Jurkat, Clone E6-1 (cell line): ENCODE data around the gene HDAC4.

Experiments used
- DNase-seq: peaks from one replicate; pipeline ENCODE4 v3.0.0-alpha.2; 2011; ENCODE audit warnings: low read depth, low spot score
- H3K4me3 ChIP-seq: 2 replicates; pipeline ENCODE4 v1.5.1; 2011; ENCODE audit warnings: mild to moderate bottlenecking, low read length, control low read depth, moderate library complexity

Gene HDAC4

DNA sequence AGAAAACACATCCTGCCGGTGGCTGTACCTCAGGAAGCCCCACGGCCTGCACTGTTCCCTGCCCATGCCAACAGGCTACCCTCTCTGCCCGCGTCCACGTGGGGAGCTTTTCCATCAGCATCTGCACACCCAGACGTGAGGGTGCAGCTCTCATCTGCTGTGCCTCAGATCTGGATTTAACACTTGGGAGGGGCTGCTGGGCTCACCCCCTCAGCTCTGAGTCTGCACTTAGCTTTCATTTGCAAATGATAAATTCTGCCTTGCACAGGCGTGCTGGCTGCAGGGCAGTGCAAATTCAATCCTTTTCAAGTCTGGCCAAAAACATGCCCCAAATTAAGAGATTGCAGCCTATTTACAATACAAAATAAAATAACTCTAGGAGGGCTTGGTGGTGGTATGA is 307.3 kb downstream of the HDAC4 start:
- H3K4me3 ChIP-seq = no peak overlapping the region
- DNase-seq = no peak

DNA sequence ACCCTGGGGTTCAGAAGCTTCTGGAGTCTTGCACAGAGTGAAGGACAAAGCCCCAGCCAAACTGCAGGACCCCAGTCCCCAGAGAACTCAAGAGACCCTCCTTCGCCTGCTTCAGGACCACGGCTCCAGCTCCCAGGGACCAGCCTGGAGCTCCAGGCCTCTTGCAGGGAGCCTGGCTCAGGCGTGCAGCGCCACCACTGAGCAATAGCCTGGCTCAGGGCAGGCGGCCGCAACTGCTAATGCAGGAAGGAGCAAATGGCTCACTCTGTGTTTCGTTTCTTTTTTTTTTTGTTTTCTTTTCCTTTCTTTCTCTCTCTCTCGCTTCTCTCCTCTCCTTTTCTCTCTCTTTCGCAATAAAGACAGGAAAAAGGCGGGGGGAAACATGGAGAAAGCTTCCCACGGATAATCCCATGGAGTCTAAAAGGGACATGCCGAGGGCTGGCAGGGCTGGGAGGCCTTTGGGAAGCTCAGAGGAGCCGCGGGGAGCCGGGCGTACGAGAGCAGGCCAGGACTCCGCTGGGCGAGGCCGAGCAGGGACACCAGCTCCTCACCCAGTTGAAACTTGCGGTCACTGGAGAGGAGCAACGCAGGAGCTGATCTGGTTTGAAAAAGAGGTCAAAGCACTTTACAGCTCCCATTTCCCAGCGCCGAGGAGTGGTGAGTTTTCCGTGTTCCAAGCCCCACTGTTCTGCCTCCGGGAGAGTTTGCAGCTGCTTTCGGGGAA is 308.1 kb downstream of the HDAC4 start:
- no peak overlapping the region for H3K4me3 ChIP-seq
- DNase-seq = no peak

DNA sequence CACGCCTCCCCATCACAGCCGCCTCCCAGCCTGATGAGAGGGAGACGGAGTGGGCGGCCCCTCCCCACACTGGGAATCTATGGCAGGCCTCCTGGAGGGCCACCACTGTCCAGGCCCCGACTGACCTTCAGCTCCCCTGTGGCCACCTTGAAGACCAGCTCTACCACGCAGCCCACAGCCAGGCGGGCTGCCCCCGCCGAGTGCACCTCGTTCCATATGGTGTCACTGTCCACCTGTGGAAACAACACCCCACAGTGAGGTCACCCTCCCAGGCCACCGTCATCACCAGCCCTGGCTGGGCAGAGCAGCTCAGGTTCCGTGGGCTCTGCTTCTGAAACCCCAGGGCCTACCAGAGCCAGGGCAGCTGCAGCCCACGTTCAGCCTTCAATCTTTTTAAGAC is 310.9 kb downstream of the HDAC4 start:
- H3K4me3 ChIP-seq = no peak overlapping the region
- DNase-seq = no peak

DNA sequence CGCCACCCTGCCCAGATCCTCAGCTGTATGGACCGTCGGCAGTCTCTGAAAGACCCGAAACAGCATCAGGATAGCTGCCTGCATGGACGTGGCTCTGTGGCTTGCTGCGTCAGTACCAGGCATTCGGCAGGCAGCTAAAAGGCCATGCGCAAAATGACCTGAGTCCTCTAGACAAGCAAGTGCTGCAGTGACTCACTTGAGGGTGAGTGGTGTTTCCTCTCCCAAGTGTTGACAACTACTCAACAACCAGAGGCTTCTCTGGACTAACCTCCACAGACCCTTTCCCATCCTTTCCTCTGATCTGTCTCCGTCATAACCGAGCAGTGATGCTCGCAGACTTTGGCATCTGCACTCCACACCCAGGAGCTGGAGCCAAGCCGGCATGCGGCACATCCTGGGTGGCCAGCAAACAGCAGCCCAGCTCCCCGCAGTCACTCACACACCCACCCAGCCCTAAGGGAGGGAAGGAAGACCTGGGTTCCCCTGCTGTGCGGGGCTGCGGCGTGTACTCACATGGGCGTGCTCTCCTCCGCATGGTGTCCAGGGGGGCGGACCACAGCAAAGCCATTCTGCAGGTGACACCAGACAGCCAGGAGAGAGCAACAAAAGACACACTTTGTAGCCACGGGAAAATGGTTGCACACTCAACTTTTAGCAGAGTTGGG is 313.6 kb downstream of the HDAC4 start:
- H3K4me3 ChIP-seq = no peak overlapping the region
- DNase-seq = no peak

DNA sequence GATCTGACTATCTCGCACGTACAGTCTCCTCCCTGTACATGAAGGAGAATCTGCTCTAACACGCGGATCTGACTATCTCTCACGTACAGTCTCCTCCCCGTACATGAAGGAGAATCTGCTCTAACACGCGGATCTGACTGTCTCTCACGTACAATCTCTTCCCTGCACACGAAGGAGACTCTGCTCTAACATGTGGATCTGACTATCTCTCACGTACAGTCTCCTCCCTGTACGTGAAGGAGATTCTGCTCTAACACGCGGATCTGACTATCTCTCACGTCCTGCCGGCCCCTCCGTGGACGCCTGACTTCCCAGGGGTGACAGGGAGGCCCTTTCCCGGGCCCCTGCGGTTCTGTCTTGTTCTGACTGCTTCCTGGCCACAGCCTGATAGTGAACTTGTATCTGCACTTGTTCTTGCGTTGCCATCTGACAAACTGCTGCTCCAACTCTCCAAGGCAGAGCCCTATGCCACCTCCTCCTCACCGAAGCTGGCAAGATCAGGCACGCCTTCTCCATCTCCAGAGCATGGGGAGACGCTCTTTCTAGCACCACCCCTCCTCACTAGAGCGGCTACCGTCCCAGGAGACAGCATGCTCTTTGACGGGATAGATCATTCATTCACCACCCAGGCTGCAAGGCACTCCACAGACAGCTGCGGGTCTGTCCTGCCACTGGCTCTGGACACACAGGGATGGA is 314.3 kb downstream of the HDAC4 start:
- no peak for DNase-seq
- H3K4me3 ChIP-seq = no peak overlapping the region

DNA sequence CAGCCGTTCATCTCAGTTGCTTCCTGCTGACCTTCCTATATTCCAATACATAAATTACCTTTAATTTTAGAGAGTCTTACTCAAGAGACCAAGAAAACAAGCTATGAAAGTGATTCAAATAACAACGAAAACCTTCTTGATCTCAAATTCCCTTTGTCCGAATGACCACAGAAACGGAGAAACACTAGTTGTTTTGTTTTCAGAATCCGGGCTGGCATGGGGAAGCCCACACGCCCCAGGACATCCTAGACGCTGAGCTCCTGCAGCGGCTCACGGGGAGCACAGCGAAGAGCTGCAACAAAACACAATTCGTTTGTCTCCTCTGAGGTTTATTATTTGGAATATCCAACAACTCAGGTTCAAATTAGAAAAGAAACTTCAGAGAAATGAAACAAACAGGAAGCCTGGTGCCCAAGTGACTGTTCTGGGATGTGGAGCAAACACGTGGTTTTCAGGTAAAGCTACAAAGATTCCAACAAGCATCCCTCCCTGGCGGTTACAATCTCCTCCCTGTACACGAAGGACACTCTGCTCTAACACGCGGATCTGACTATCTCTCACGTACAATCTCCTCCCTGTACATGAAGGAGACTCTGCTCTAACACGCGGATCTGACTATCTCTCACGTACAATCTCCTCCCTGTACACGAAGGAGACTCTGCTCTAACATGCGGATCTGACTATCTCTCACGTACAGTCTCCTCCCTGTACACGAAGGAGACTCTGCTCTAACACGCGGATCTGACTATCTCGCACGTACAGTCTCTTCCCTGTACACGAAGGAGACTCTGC is 315.4 kb downstream of the HDAC4 start:
- DNase-seq = no peak
- no peak overlapping the region for H3K4me3 ChIP-seq

DNA sequence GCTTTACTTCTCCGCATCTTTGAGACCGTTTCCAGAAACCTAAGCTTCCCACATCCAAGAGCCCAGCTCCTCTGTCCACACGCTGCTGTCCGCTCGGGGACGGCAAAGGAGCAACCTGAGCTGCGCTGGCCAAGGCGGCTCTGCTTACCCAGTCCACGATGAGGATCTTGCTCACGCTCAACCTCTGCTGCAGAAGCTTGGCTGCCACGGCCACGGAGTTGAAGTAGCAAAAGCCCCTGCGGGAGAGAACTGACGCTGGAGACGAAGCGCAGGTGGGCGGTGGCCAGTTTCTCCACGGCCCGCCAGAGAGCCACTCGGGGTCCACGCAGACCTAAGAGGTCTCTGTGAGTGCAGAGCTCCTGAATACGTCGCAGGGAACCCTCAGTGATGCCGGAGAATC is 316.8 kb downstream of the HDAC4 start:
- no peak overlapping the region for H3K4me3 ChIP-seq
- DNase-seq = no peak

DNA sequence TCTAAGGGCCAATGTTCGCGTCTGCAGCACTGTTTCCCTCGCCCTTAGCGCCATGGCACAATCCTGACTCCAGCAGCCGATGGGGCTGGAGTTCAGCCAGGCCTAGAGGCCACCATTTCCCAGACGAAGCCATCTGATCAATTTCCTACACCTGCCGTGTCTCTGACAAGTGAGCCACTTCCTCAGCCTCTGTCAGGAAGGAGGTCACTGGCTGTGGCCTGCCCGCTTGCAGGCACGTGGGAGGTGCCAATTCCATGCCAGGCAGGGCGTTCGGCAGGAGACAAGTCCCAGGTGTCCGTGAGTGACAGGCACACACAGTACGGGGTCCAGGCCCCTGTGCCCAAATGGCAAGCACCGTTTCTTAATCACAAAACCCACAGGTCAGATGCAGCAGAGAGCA is 318.4 kb downstream of the HDAC4 start:
- H3K4me3 ChIP-seq = no peak overlapping the region
- DNase-seq = no peak

DNA sequence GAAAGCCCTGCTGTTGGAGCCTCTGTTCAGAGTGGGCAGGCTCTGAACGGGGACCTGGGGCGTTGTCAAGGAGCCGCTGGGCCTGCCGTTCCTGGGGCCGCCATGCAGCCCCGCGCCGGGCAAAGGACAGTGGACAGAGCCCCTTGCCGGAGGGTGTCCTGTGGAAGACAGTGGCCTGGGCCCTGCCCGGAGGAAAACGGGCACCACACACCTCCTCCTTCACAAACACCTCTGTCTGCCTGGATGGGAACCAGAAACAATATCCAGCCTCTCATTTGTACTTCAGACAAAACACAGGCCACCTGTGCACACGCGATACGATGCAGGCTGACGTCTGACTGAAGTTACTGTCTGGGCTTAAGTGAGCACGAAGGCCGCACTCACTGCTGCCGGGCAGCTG is 319.2 kb downstream of the HDAC4 start:
- DNase-seq = no peak
- H3K4me3 ChIP-seq = no peak overlapping the region

DNA sequence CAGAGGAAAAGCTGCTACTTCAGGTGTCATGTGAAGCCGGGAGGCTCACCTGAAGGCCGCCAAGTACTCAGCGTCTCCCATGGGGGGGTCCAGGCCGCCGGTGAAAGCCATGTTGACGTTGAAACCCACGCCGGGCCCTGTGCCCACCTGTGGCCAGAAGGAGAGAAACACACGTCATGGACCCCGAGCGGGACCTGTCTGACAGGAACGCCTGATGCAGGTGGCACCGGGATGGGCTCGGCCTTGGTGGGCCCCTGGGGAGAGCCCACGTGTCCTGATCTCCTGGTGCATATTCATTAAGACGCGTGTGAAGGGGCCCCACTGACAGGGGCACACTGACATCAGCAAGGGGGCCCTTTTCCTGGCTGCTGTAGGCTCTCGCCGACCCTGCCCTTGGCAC is 319.8 kb downstream of the HDAC4 start:
- H3K4me3 ChIP-seq = no peak overlapping the region
- no peak for DNase-seq

DNA sequence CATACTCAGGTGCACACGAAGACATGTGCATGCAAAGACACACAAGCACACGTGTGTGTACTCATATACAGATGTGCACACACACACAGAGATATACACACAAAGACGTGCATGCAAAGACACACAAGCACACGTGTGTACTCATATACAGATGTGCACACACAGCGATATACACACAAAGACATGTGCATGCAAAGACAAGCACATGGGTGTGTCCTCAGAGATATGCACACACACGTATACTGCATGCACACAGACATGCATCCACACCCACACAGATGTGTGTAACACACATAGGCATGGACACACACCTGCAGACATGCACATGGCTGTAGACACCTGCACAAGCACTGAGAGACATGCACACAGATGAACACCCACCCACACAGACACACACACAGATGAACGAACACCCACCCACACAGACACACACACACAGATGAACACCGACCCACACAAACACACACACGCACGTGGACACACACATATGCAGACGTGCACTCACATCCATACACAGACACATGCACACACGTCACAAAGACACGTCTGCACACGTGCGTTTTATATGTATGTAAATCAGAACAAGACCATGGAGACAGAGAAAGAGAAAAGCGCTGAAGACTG is 321.0 kb downstream of the HDAC4 start:
- DNase-seq = no peak

DNA sequence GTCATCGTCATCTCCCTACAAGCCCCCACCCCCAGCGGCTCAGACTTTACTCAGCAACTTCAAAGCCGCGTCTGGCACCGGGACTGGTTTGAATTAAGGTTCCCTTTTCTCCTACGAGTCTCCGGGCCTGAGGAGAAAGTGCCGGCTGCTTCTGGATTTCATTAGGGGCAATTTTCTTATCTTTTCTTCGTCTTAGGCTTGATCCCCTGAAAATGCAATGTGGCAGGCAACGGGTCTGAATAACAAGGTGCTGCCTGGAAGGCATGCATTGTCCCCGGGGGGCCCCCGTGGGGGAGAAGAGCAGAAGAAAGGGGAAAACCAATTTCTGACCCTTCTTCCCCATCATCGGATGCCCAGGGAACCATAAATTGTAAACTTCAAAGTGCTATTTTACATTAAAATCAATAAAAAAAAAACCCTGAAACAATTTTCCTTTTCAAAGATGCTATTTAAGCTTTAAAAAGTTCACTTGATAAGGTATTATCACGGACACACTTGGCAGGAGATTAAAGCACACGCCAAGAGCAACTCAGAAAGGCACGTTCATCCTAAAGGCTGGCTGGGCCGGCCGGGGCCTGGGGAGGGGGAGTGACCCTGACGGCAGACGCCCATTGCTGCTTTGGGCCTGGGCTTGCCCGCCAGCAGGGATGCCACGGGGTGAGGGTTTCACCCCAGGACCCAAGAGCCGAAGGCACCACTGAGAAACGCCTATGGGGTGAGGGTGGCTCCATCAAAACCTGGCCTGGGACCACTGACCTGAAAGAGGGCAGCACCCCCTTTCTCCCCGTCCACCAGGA is 322.5 kb downstream of the HDAC4 start:
- DNase-seq = no peak
- H3K4me3 ChIP-seq = no peak overlapping the region

More for the DNA sequence above, 321.0 kb downstream of the HDAC4 start:
- H3K4me3 ChIP-seq = no peak overlapping the region

DNA sequence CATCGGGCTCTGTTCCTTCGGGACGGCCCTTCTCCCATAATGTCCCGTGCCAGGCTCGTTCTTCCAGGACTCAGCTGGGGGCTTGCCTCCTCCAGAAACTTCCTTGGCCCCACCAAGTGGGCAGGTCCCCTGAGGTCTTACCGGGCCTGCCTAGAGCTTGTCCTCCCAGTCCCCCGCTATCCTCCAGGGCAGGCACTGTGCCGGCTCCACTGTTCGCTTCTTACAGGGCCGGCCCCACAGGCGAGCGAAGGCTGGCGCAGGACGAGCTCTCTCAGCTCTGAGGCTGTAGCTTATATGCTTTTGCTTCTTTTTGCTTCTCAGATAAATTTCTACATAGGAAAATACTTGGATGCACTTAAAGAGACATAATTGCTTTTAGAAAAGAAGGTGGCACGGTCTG is 323.6 kb downstream of the HDAC4 start:
- no peak for DNase-seq
- no peak overlapping the region for H3K4me3 ChIP-seq

DNA sequence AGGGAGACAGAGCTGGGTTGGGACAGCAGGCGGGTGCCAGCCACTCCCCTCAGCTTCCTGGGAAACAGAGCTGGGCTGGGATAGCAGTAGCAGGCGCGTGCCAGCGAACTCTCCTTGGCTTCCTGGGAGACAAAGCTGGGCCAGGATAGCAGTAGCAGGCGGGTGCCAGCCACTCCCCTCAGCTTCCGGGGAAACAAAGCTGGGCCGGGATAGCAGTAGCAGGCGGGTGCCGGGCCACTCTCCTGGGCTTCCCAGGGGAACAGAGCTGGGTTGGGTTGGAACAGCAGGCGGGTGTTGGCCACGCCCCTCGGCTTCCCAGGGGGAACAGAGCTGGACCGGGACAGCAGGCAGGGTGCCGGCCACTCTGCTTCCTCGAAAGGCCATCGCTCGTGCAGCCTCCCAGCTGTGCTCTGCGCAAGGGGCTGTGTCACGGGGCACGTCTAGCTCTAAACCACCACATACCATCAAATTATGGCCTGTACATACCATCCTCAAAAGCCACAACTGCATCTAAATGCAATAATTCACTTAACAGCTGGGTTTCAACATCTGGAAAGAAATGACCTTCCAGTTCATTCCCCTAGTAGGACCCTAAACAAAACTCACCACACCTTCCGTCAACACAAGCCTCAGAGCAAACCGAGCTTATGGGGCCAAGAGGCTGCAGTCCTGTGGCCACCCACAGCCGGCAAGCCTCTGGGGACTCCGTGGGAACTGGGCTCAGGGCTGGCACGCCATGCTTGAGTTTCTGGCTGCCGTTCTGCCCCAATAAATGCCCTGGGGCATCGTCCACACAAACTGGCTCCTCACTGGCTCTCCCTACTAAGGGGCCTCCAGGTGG is 324.7 kb downstream of the HDAC4 start:
- no peak overlapping the region for H3K4me3 ChIP-seq
- DNase-seq = no peak

DNA sequence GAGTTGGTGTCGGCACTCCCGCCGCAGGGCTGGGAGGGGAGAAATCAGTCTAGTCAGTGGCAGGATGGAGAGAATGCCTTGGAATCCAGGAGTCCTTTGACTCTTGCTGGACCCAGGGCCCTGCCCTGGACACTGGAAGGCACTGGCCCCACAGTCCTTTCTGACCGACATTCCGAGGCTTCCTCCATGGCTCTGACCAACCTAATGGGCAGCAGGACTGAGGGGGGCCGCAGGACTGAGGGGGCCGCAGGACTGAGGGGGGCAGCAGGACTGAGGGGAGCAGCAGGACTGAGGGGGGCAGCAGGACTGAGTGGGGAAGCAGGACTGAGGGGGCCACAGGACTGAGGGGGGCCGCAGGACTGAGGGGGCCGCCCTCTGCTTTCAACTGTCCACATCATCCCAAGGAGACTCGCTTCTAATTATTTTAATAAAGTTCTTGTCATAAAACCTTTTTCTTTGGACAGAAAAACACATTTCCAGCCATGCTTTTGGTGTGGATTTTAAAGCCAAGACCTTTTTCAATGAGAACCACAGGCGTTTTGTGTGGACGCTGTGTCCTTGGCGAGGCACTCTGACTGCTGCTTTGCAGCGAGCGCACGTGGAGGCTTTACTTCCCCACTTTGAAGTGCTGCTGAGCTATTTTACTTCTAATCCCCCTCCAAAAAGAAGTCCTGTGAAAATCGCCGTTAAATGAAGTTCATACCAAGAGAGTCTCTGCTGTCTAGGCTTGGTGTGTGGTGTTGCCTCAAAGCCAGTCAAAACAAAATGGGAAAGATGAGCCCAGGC is 326.9 kb downstream of the HDAC4 start:
- no peak overlapping the region for H3K4me3 ChIP-seq

DNA sequence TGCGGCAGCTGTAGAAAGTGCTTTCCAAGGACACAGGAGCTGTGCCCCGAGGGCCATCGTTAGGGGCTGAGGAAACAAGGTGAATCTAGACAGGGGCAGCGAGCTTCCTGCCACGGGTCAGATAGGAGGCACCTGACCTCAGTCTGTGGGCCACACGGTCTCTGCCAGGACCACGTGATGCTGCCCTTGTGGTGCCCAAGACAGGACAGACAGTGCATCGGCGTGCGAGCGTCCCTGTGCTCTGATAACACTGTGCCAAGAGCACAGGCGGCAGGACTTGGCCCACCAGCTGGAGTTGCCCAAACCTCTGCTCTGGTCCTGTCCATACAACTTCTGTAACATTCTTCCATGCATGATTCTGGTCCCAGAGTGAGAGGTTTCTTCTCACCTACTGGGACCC is 327.6 kb downstream of the HDAC4 start:
- no peak overlapping the region for H3K4me3 ChIP-seq
- no peak for DNase-seq

More for the DNA sequence above, 326.9 kb downstream of the HDAC4 start:
- no peak for DNase-seq

DNA sequence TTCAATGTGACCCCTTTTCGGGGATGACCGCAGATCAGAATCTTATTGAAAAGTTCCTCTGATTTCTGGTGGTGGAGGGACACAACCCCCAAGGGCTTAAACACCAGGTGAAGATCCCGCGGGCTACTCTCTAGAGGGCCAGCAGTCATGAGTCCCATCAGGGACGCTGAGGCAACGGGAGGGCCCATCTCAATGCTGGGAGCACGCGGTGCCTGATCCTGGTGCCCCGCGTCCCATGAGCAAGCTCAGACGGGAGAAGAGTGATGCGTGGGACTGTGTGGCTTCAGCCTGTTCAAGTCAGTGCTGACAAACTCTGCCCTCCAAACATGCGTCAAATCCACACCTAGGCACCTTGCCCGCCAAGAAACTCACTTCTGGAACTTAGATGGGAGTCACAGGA is 328.0 kb downstream of the HDAC4 start:
- H3K4me3 ChIP-seq = no peak overlapping the region
- no peak for DNase-seq
